HCT116 (cell line): ENCODE measurements around the gene COPA. TPM values are rescaled to one million over a fixed set of nuclear protein-coding genes. Genes with fewer than 3 reads are reported as not detected.

Experiments
- ATAC-seq: fragments of 200-7000 bp; cut with Tn5 transposase; 2 replicates; pipeline ENCODE4 v1.9.1; 2020; ENCODE audit warnings: mild to moderate bottlenecking, moderate library complexity
- BruUV-seq: library from RNA; stranded (reverse); fragments of 400-500 nt; replicated peaks from 2 replicates; lab custom pipeline; 2021; lab: Mats Ljungman, UMichigan
- CTCF ChIA-PET: fragments of 300-600 bp; sonication (Branson Sonifier 250); formaldehyde crosslinking; loops from one replicate; lab custom pipeline; 2021; ENCODE audit warnings: antibody characterized with exemption; lab: Charles Lee
- POLR2A ChIA-PET: fragments of 300-600, 350-600 bp; sonication (Branson Sonifier 250); formaldehyde crosslinking; loops from one replicate; lab custom pipeline; 2021; ENCODE audit warnings: antibody characterized with exemption; lab: Charles Lee
- RAD21 ChIA-PET, 2 experiments: fragments of 300-600 bp; sonication (Branson Sonifier 250); formaldehyde crosslinking; loops; one replicate each; lab custom pipeline; 2023; ENCODE audit warnings: low total read pairs in 2 of 2; ENCODE audit not compliant: uncharacterized antibody in 2 of 2, unreplicated experiment in 2 of 2, low non-redundant PET in 1 of 2; lab: Charles Lee
- DNase-seq: peaks from one replicate; pipeline ENCODE4 v3.0.0-alpha.2; 2010; ENCODE audit warnings: low read depth, low spot score
- H2AFZ ChIP-seq: fragments of 200-600 bp; shearing (Covaris generic), sonication (generic); 2 replicates; pipeline ENCODE4 v1.6.1; 2017; ENCODE audit warnings: low read depth, mixed run types, mixed read lengths, antibody characterized with exemption, low read length; ENCODE audit not compliant: poor library complexity, severe bottlenecking
- H3K27ac ChIP-seq: 2 replicates; pipeline ENCODE4 v1.5.1; 2012; ENCODE audit warnings: low read depth, low read length
- H3K27me3 ChIP-seq: fragments of 200-600 bp; sonication (generic); 2 replicates; pipeline ENCODE4 v1.6.1; 2016; ENCODE audit warnings: mixed run types, low read length, mixed read lengths; ENCODE audit not compliant: insufficient read depth
- H3K36me3 ChIP-seq, 2 experiments: fragments of 200-500 bp in 1 of 2; fragments of 200-600 bp in 1 of 2; sonication (Bioruptor generic) in 1 of 2; sonication (generic) in 1 of 2; 2 replicates each; pipeline versions ENCODE4 v1.5.1 to v1.6.1; 2014 to 2016; ENCODE audit warnings: low read length in 2 of 2, inconsistent platforms in 1 of 2, mixed read lengths in 1 of 2, mixed run types in 1 of 2; ENCODE audit not compliant: insufficient read depth in 2 of 2, control insufficient read depth in 1 of 2
- H3K4me1 ChIP-seq, 2 experiments: fragments of 200-600 bp in 1 of 2; sonication (generic) in 1 of 2; 2 replicates each; pipeline versions ENCODE4 v1.5.1 to v1.6.1; 2012 to 2017; ENCODE audit warnings: low read length in 2 of 2, inconsistent platforms in 1 of 2, mild to moderate bottlenecking in 1 of 2, mixed read lengths in 1 of 2, mixed run types in 1 of 2, moderate library complexity in 1 of 2; ENCODE audit not compliant: insufficient read depth in 2 of 2, control insufficient read depth in 1 of 2
- H3K4me2 ChIP-seq: fragments of 200-600 bp; sonication (generic); 2 replicates; pipeline ENCODE4 v1.6.1; 2017; ENCODE audit warnings: mixed run types, low read length, mixed read lengths
- H3K4me3 ChIP-seq, 2 experiments: fragments of 200-600 bp in 1 of 2; sonication (generic) in 1 of 2; replicated peaks in 1 of 2; 2 replicates each; pipeline ENCODE4 v1.5.1; 2011 to 2016; ENCODE audit warnings: low read length in 2 of 2, control low read depth in 1 of 2, low read depth in 1 of 2, mild to moderate bottlenecking in 1 of 2, mixed read lengths in 1 of 2, mixed run types in 1 of 2
- H3K79me2 ChIP-seq: fragments of 200-600 bp; sonication (generic); 2 replicates; pipeline ENCODE4 v1.6.1; 2017; ENCODE audit warnings: mild to moderate bottlenecking, mixed run types, low read length, moderate library complexity, mixed read lengths; ENCODE audit not compliant: insufficient read depth
- H3K9ac ChIP-seq: fragments of 200-600 bp; sonication (generic); 2 replicates; pipeline ENCODE4 v1.6.1; 2016; ENCODE audit warnings: low read length, mixed read lengths
- H3K9me2 ChIP-seq: fragments of 200-600 bp; sonication (generic), shearing (Covaris generic); 2 replicates; pipeline ENCODE4 v1.6.1; 2017; ENCODE audit warnings: mixed run types, mild to moderate bottlenecking, moderate library complexity; ENCODE audit not compliant: insufficient read depth
- H3K9me3 ChIP-seq, 2 experiments: fragments of 200-500 bp in 1 of 2; fragments of 200-600 bp in 1 of 2; sonication (Bioruptor generic) in 1 of 2; sonication (generic) in 1 of 2; 2 replicates each; pipeline ENCODE4 v1.6.1; 2014 to 2017; ENCODE audit warnings: low read length in 2 of 2, mixed read lengths in 2 of 2, inconsistent platforms in 1 of 2, low read depth in 1 of 2, mild to moderate bottlenecking in 1 of 2, mixed run types in 1 of 2, moderate library complexity in 1 of 2; ENCODE audit not compliant: control insufficient read depth in 1 of 2, insufficient read depth in 1 of 2
- H4K20me1 ChIP-seq: fragments of 200-600 bp; sonication (generic), shearing (Covaris generic); 2 replicates; pipeline ENCODE4 v1.6.1; 2017; ENCODE audit warnings: mixed run types, mild to moderate bottlenecking, moderate library complexity; ENCODE audit not compliant: insufficient read depth
- CBX3 ChIP-seq: IDR thresholded peaks from 2 replicates; pipeline ENCODE4 v1.6.1; 2012; ENCODE audit warnings: low read depth
- CEBPB ChIP-seq: IDR thresholded peaks from 2 replicates; pipeline ENCODE4 v1.6.1; 2012; ENCODE audit warnings: low read depth
- EGR1 ChIP-seq: IDR thresholded peaks from 2 replicates; pipeline ENCODE4 v1.6.1; 2012; ENCODE audit warnings: low read depth
- ELF1 ChIP-seq: IDR thresholded peaks from 2 replicates; pipeline ENCODE4 v1.6.1; 2012; ENCODE audit warnings: low read depth, borderline replicate concordance
- EZH2 ChIP-seq: fragments of 200-600 bp; sonication (generic); IDR thresholded peaks from 2 replicates; pipeline ENCODE4 v1.6.1; 2017; ENCODE audit warnings: antibody characterized with exemption, mixed run types
- EZH2phosphoT487 ChIP-seq: fragments of 200-600 bp; IDR thresholded peaks from 2 replicates; pipeline ENCODE4 v1.6.1; 2018; ENCODE audit warnings: antibody characterized with exemption, borderline replicate concordance
- FOSL1 ChIP-seq: IDR thresholded peaks from 2 replicates; pipeline ENCODE4 v1.6.1; 2012; ENCODE audit warnings: low read depth
- JUND ChIP-seq: IDR thresholded peaks from 2 replicates; pipeline ENCODE4 v1.6.1; 2012
- POLR2AphosphoS5 ChIP-seq: IDR thresholded peaks from 2 replicates; pipeline ENCODE4 v1.6.1; 2011; ENCODE audit warnings: mild to moderate bottlenecking, low read depth, low read length, moderate library complexity
- RAD21 ChIP-seq: IDR thresholded peaks from 2 replicates; pipeline ENCODE4 v1.6.1; 2012; ENCODE audit warnings: low read depth, mild to moderate bottlenecking
- SIN3A ChIP-seq: IDR thresholded peaks from 2 replicates; pipeline ENCODE4 v1.6.1; 2012; ENCODE audit warnings: low read depth
- SRF ChIP-seq: IDR thresholded peaks from 2 replicates; pipeline ENCODE4 v1.6.1; 2012; ENCODE audit warnings: low read depth
- TCF7L2 ChIP-seq: IDR thresholded peaks from 2 replicates; pipeline ENCODE4 v1.7.0; 2011; ENCODE audit warnings: borderline replicate concordance, inconsistent platforms; ENCODE audit not compliant: insufficient read depth, insufficient read length; ENCODE audit errors: extremely low read depth
- YY1 ChIP-seq: IDR thresholded peaks from 2 replicates; pipeline ENCODE4 v1.6.1; 2011; ENCODE audit warnings: low read length, low read depth, moderate library complexity, mild to moderate bottlenecking; ENCODE audit not compliant: insufficient replicate concordance; ENCODE audit errors: extremely low read depth
- ZFX ChIP-seq: fragments of 450-650 bp; IDR thresholded peaks from 2 replicates; pipeline ENCODE4 v1.6.1; 2017
- ZNF274 ChIP-seq: fragments of 200-500 bp; sonication (Bioruptor generic); IDR thresholded peaks from 2 replicates; pipeline ENCODE4 v1.6.1; 2014; ENCODE audit warnings: mild to moderate bottlenecking, low read depth, low read length, inconsistent platforms
- intact Hi-C: fragments of 100-400 bp; cut with micrococcal nuclease; formaldehyde crosslinking; loops from 2 replicates; pipeline ENCODE4 v1.10.0; 2022
- total RNA-seq: library from RNA; stranded (reverse); gene quantifications from one replicate; pipeline ENCODE4 v1.2.1, GENCODE V29; 2021; ENCODE audit not compliant: unreplicated experiment
- TF ChIP-seq, protein P1 (sequence below): IDR thresholded peaks from 2 replicates; pipeline ENCODE4 v1.6.1; 2012
- TF ChIP-seq, protein P2 (sequence below), 3 experiments: fragments of 200-600 bp in 1 of 3; sonication (generic) in 1 of 3; IDR thresholded peaks in 2 of 3; conservative IDR thresholded peaks in 1 of 3; 2 replicates each; pipeline ENCODE4 v1.5.1; 2012 to 2017; ENCODE audit warnings: low read depth in 2 of 3, low read length in 2 of 3, antibody characterized with exemption in 1 of 3, borderline replicate concordance in 1 of 3, control low read depth in 1 of 3, mild to moderate bottlenecking in 1 of 3, mixed read lengths in 1 of 3, mixed run types in 1 of 3, moderate library complexity in 1 of 3; ENCODE audit not compliant: insufficient read depth in 1 of 3

Gene COPA
- total RNA-seq, 1 experiment from 2014 or later = 132 TPM

DNA sequence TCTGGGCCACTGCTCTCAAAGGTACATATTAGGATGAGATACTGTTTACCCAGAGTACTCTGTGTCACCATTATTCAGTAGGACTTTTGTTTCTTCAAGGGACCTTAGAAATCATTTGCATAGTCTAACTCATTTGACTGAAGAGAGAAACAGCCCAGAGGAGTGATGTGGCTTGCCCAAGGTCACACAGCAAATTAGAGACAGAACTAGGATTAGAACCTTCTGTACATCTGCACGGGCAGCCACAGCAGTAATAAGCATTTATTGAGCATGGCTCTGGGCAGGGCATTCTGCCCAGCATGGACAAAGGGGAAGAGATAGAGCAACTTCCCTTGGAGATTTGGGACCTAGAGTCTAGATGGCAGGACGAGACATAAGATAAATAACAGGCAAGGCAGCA lies 18.1 kb upstream of the COPA start:
- CTCF ChIA-PET = no interaction called here
- Histone ChIP-seq H3K36me3 (peaks cover 0 to 9% of the 10 kb centered on the region in 2 experiments; a peak in 3 of 4 replicates), H3K4me1 (no peaks in the 10 kb centered on the region), H3K9ac (no peak overlapping the region), H3K27me3 (no peaks in the 10 kb centered on the region), H3K79me2 (no peaks in the 10 kb centered on the region), H3K4me3 (no peak overlapping the region), H3K9me2 (no peaks in the 10 kb centered on the region), H3K9me3 (no peaks in the 10 kb centered on the region), H4K20me1 (no peaks in the 10 kb centered on the region), H2AFZ (no peak overlapping the region), H3K27ac (no peak overlapping the region), H3K4me2 (no peak overlapping the region)
- RAD21 ChIA-PET = no interaction called here
- DNase-seq = no peak
- BruUV-seq = no TSS peak
- ATAC-seq = no peak
- intact Hi-C loops = no loop called here
- TF ChIP-seq RAD21 (no peak), FOSL1 (no peak), TCF7L2 (no peak), SRF (no peak), YY1 (no peak), ZFX (no peak), POLR2AphosphoS5 (no peak), CEBPB (no peak), EZH2phosphoT487 (no peak), ELF1 (no peak), CBX3 (no peak), SIN3A (no peak), EGR1 (no peak), EZH2 (no peak), JUND (no peak), ZNF274 (no peak)
- TF ChIP-seq, protein P1, sequence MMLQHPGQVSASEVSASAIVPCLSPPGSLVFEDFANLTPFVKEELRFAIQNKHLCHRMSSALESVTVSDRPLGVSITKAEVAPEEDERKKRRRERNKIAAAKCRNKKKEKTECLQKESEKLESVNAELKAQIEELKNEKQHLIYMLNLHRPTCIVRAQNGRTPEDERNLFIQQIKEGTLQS = no peak
- TF ChIP-seq, protein P2, sequence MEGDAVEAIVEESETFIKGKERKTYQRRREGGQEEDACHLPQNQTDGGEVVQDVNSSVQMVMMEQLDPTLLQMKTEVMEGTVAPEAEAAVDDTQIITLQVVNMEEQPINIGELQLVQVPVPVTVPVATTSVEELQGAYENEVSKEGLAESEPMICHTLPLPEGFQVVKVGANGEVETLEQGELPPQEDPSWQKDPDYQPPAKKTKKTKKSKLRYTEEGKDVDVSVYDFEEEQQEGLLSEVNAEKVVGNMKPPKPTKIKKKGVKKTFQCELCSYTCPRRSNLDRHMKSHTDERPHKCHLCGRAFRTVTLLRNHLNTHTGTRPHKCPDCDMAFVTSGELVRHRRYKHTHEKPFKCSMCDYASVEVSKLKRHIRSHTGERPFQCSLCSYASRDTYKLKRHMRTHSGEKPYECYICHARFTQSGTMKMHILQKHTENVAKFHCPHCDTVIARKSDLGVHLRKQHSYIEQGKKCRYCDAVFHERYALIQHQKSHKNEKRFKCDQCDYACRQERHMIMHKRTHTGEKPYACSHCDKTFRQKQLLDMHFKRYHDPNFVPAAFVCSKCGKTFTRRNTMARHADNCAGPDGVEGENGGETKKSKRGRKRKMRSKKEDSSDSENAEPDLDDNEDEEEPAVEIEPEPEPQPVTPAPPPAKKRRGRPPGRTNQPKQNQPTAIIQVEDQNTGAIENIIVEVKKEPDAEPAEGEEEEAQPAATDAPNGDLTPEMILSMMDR (IDR thresholded peaks at IDR 0.05 in 2 of 3, conservative IDR thresholded peaks at IDR 0.05 in 1 of 3; ENCODE audit: borderline replicate concordance in 1 of 3, insufficient read depth in 1 of 3, low read depth in 2 of 3, low read length in 2 of 3) = no peak
- POLR2A ChIA-PET = no interaction called here
